Renal cortex interstitium (tissue), 11 donors: Measurements from ENCODE around the gene TRAPPC3. TPM values are rescaled to one million over a fixed set of nuclear protein-coding genes. Genes with fewer than 3 reads are reported as not detected.
A peak's percentile ranks its signal among the peaks of the same experiment; 100 is the strongest.

Experiments used
- DNase-seq, 11 donors: peaks; one replicate each; pipeline ENCODE4 v3.0.0-alpha.2; 2013; ENCODE audit warnings: low read depth in 9 of 11, low spot score in 4 of 11; ENCODE audit errors: extremely low read depth in 1 of 11
- polyA plus RNA-seq, 3 donors: library from polyadenylated mRNA; unstranded; fragments of 120-200 nt; gene quantifications; one replicate each; pipeline ENCODE4 v1.2.1, GENCODE V29; 2013; ENCODE audit not compliant: insufficient read length in 3 of 3

TRAPPC3 gene
- polyA plus RNA-seq, 3 donors = 61.4 to 65.5 (median 64.4) TPM

- no peak for DNase-seq
Measured at GRCh38 chr1:36093929-36094328, 55.4 kb downstream of the TRAPPC3 start.

GRCh38 chr1:36093226-36093625 is 56.1 kb downstream of the TRAPPC3 start:
- no peak for DNase-seq

DNA sequence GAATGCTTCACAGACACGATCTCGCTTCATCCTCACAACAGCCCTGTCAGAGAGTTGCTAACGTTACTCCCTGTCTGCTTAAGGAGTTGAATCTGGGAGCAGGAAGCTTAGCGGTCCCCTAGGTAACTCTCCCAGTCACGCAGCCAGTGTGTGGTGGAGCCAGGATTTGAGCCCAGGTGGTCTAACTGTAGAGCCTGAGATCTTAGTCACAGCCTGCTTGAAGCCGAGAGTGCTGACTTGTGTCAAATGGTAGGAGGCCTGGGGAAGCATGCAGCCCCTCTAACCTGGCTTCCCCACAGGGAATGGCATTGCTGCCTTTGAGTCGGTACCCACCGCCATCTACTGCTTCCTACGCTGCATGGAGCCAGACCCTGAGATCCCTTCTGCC is 56.5 kb downstream of the TRAPPC3 start:
- DNase-seq = no peak

GRCh38 chr1:36092166-36092797 is 57.0 kb downstream of the TRAPPC3 start:
- DNase-seq = no peak

- no peak for DNase-seq
Measured at GRCh38 chr1:36091698-36092097, 57.6 kb downstream of the TRAPPC3 start.

- DNase-seq = no peak
Measured at GRCh38 chr1:36091141-36091540, 58.1 kb downstream of the TRAPPC3 start.

DNA sequence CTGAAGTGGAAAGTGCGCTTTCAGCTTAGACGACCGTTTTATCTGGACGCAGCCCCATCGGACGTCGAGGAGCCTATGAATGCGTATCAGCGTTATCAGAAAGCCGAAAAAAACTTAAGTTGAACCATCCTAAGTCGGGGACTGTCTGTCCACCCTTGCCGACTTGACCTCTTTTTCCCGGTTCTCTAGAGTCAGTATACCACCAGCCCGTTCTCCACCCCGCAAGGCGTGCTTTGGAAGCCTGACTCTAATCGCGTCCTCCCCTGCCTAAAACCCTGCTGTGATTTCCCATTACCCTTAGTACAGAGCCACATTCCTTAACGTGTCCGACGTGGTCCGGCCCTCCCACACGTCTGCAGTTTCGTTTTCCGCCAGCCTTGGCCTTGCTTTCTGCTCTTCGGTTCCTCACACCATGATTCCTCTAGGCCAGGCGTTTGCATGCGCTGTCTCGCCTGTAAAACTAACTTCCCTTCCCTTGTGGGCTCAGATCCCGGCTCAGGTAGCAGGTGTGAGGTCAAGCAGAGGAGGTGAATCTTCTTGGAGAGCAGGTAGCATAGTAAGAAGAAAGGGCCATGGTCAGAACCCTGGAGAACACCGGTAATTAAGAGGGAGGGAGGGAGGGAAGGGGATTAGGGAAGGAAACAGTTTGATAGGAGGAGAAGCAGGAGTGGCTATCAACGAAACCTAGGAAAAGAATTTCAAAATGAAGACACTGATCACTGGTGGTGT is 59.7 kb downstream of the TRAPPC3 start:
- peak in 4 of 11 donors; percentile 19 to 32 (median 28) for DNase-seq

DNA sequence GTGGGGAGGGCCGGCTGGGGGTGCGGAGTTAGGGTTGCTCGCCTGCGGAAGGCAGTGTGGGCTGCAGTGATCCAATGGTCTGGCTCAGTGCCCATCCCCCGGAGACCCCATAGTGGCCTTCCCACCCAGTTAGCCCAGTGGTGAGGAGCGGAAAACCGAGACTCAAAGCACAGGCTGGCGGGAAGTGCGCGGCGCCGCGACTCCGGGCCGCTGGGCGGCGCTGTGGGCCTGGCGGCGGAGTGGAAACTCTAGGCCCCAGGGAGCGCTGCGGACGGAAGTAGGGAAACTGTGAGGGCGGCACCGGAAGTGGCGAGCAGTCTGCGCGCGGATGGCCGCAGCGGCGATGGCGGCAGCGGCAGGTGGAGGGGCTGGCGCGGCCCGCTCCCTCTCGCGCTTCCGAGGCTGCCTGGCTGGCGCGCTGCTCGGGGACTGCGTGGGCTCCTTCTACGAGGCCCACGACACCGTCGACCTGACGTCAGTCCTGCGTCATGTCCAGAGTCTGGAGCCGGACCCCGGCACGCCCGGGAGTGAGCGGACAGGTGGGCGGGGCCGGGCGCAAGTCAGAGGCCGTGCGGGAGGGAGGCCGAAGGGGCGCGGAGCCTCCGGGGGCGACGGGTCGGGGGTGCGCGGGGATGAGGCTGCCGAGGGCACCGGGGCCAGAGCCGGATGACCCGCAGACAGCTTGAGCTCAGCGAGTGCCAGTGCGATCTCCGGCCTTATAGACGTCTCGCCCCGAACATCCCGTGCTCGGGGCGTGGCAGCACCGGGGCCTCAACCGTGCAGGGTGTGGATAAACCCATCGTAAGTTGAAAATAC is 60.5 kb downstream of the TRAPPC3 start, which contains the start of gene ADPRS:
ADPRS (plus strand) TSS at position 316 of the 816 bp plus-strand sequence; CDS start at position 329, 13 bp downstream.
- peak; percentile 56 to 86 (median 81) for DNase-seq

DNA sequence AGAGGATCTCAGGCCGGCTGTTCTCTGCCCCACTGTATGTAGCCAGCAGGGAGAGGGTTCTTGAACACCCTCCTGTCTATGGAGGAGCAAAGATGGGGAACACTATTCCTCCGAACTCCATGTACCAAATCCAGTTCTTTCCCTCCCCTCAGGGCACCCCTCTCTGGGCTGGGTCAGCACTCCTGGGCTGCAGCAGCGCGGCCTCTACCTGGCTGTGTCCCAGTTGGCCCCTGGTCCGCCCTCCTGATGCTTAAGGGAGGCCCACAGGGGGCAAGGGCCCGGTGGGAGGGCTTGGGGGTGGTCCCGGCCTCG is 61.1 kb downstream of the TRAPPC3 start:
- DNase-seq = peak in 1 of 11 donors; percentile 6

GRCh38 chr1:36087233-36088123 is 61.8 kb downstream of the TRAPPC3 start:
- DNase-seq = no peak

Other genes starting within 250 kb of the TRAPPC3 start
- gene AGO3, start 218.4 kb downstream of the TRAPPC3 start, polyA plus RNA-seq = 10 to 100 TPM; 11.6 to 13.8 (median 11.8) TPM
- gene TEKT2, start 65.4 kb downstream of the TRAPPC3 start, polyA plus RNA-seq = 10 to 100 TPM; 11.5 to 14.9 (median 13.0) TPM
- 10 to 100 TPM; 29.7 to 35.3 (median 34.4) TPM for gene ADPRS, start 60.6 kb downstream of the TRAPPC3 start, polyA plus RNA-seq
- 1 to 10 TPM; 1.3 to 3.2 (median 1.7) TPM for gene COL8A2, start 24.3 kb downstream of the TRAPPC3 start, polyA plus RNA-seq
- 10 to 100 TPM; 49.4 to 77.8 (median 55.9) TPM for gene MAP7D1, start 6.7 kb upstream of the TRAPPC3 start, polyA plus RNA-seq
- 100 to 1,000 TPM; 145 to 151 (median 147) TPM for gene THRAP3, start 75.0 kb upstream of the TRAPPC3 start, polyA plus RNA-seq
- 10 to 100 TPM; 19.0 to 43.2 (median 30.3) TPM for gene SH3D21, start 156.9 kb upstream of the TRAPPC3 start, polyA plus RNA-seq
- 100 to 1,000 TPM in 1 of 3 donors, 10 to 100 TPM in 2; 38.1 to 102 (median 89.8) TPM for gene EVA1B, start 174.2 kb upstream of the TRAPPC3 start, polyA plus RNA-seq
- gene STK40, start 236.4 kb upstream of the TRAPPC3 start, polyA plus RNA-seq = 10 to 100 TPM; 40.2 to 47.7 (median 42.0) TPM
- 10 to 100 TPM; 22.1 to 28.7 (median 24.3) TPM for gene LSM10, start 248.4 kb upstream of the TRAPPC3 start, polyA plus RNA-seq